Measurements from ENCODE around the gene EPS15.
A peak's percentile ranks its signal among the peaks of the same experiment; 100 is the strongest.

Gene EPS15

DNA sequence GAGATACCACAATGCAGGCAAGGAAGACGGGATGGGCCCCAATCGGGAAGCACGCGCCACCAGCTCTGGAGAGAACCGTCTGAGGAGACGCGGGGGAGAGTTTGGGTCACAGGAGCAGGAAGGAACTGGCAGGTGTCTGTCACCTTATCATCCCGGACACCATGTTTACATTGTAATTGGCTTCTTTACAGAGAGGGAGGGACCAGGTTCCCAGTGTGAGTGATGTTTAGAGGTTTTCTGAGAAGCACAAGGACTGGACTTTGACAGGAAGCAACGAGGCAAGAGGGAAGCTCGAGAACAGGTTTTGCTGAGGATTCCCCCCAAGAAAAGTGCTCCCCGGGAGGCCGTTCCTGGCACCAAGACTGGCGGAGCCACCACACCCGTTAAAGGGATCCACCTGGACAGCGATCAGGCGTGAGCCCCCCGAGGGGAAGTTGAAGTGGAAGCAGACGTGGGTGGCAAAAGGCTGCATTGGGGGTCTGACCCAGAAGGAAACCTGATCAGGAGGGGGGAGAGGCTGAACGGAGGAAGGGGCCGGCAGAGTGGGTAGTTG, 957 bp downstream of the EPS15 start:
- POLR2A ChIA-PET: interaction anchor here (1.3 kb wide), 1 partner anchor 12 kb away, joined by 3 read pairs; no protein-coding TSS in a partner anchor
- CTCF ChIA-PET: interaction anchor here (7.1 kb wide), 1 partner anchor 15 kb away, joined by 68 read pairs; no protein-coding TSS in a partner anchor
- TF ChIP-seq, protein P1, sequence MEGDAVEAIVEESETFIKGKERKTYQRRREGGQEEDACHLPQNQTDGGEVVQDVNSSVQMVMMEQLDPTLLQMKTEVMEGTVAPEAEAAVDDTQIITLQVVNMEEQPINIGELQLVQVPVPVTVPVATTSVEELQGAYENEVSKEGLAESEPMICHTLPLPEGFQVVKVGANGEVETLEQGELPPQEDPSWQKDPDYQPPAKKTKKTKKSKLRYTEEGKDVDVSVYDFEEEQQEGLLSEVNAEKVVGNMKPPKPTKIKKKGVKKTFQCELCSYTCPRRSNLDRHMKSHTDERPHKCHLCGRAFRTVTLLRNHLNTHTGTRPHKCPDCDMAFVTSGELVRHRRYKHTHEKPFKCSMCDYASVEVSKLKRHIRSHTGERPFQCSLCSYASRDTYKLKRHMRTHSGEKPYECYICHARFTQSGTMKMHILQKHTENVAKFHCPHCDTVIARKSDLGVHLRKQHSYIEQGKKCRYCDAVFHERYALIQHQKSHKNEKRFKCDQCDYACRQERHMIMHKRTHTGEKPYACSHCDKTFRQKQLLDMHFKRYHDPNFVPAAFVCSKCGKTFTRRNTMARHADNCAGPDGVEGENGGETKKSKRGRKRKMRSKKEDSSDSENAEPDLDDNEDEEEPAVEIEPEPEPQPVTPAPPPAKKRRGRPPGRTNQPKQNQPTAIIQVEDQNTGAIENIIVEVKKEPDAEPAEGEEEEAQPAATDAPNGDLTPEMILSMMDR (IDR thresholded peaks at IDR 0.05; ENCODE audit: insufficient read depth, low read length, missing control alignments): no peak
- H3K4me3 ChIP-seq (ENCODE audit: low read depth, low read length): peak overlapping the region; percentile 79
- no peak for DNase-seq (ENCODE audit: low read depth, low spot score)

DNA sequence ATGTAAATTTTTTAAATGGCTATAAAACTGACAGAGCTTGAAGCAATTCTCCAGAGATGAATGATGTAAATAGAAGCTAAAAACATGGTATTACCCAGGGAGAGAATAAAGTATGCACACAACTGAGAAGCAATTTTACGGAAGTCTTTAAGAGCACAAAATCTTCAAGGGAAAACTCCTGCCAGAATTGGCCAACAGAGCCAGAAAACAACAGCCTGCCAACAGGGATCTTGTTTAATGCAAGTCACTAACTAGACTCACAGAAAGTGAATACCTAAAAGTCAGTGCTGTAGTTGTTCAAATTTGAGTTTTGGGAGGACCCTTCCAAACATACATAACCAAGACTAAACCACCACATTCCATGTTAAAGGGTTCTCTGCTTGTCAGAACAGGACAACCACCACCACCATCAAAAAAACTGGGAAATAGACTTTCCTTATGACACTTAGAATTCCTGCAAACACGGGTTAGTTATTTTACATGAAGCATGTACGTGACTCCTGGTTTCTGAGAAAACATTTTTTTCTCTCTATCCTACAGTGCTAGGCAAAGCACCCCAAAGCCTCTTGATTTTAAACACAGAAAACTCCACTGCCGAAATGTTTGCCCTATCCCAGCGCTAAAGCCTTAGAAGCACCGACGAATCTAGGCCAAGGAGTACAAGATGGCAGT, 1.6 kb downstream of the EPS15 start:
- TF ChIP-seq, protein P1 (IDR thresholded peaks at IDR 0.05; ENCODE audit: insufficient read depth, low read length, missing control alignments): no peak
- POLR2A ChIA-PET: no interaction called here
- CTCF ChIA-PET: interaction anchor here (1.1 kb wide), 1 partner anchor 13 kb away, joined by 4 read pairs; no protein-coding TSS in a partner anchor
- peak overlapping the region; percentile 79 for H3K4me3 ChIP-seq (ENCODE audit: low read depth, low read length)
- no peak for DNase-seq (ENCODE audit: low read depth, low spot score)

DNA sequence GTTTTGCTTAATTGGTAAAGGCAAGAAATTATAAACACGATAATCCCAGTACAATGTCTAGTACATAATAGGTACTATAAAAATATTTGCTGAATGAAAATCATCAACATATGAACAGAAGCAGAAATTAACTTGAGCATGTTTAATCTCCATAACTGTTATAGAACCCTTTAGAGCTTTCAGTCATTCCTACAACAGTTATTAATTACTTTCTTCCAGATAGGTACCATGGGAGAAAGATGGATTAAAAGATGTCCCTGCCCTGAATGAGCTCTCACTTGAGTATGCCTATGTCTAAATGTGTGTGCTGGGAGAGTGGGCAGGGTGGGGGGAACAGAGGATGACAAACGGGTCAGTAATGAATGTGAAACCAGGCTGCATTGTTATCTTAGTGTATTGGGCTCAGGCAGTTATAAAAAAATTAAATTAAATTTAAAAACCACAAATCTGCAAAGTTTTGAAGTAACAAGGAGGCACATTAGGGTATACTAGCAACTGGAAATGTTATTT, 2.4 kb downstream of the EPS15 start:
- H3K4me3 ChIP-seq (ENCODE audit: low read depth, low read length): no peak overlapping the region
- no peak for DNase-seq (ENCODE audit: low read depth, low spot score)
- CTCF ChIA-PET: interaction anchor here (1.1 kb wide), 1 partner anchor 12 kb away, joined by 4 read pairs; no protein-coding TSS in a partner anchor
- TF ChIP-seq, protein P1 (IDR thresholded peaks at IDR 0.05; ENCODE audit: insufficient read depth, low read length, missing control alignments): no peak
- POLR2A ChIA-PET: no interaction called here

DNA sequence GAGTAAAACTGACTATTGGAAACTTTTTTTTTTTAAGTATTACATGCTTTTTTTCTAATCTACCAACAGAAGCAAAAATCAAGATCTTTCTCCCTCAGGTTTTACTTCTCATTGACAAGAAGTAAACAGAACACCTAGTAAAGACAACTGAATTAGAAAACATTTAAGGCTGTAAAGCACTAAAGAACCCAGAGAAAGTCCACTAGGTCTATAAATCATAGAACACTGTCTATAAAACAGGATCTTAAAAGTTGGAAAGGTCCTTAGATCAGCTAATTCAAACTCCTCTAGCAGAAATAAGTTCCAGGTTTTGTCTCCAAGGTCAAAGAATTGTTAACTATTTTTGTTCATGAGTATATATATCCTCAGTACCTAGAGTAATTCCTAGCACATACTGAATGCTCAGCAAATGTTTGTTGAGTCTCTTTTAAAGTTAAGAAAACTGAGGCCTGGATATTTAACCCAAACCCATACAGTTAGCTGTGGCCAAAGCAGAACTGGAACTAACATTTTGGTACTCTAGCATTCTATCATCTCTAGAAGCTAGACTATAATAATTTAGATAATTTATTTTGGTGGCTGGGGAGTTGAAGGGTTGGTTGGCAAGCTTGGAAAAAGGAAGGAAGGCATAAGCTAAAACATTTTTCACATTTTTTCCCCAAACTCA, 3.0 kb downstream of the EPS15 start:
- ChIA-PET POLR2A (no interaction called here), CTCF (interaction anchor here (0.6 to 0.7 kb wide), 3 partner anchors 11 to 111 kb away, joined by 3 read pairs; no protein-coding TSS in a partner anchor)
- no peak for DNase-seq (ENCODE audit: low read depth, low spot score)
- no peak overlapping the region for H3K4me3 ChIP-seq (ENCODE audit: low read depth, low read length)
- TF ChIP-seq, protein P1 (IDR thresholded peaks at IDR 0.05; ENCODE audit: insufficient read depth, low read length, missing control alignments): no peak

DNA sequence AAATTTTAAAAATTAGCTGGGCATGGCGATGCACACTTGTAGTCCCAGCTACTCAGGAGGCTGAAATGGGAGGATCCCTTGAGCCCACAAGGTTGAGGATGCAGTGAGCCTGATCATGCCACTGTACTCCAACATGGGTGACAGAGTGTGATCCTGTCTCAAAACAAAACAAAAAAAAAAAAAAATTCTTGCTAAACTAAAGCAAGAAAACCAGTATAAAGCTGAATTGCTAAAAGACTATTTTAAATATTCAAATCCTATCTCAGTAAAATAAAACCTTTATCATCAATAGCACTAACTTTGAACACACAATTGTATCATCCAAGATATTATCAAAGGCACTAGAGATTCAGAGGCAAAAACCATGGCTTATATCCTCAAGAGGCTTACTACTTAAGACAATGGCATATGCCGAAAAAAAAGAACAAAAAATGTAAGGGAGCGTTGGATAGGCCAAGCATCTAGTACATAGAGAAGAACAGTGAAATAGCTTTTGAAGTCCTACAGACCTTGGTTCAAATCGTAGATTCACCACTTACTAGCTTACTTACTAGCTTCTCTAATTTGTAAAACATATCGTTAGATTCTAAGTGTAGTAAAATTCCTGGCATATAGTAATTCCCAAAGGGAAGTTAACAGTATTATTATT, 3.6 kb downstream of the EPS15 start:
- H3K4me3 ChIP-seq (ENCODE audit: low read depth, low read length): no peak overlapping the region
- POLR2A ChIA-PET: no interaction called here
- TF ChIP-seq, protein P1 (IDR thresholded peaks at IDR 0.05; ENCODE audit: insufficient read depth, low read length, missing control alignments): no peak
- CTCF ChIA-PET: interaction anchor here (0.6 to 0.7 kb wide), 3 partner anchors 10 to 112 kb away, joined by 3 read pairs; no protein-coding TSS in a partner anchor
- DNase-seq (ENCODE audit: low read depth, low spot score): no peak
